PC-9 (cell line): Measurements from ENCODE around the gene ANAPC1. TPM values are rescaled to one million over a fixed set of nuclear protein-coding genes. Genes with fewer than 3 reads are reported as not detected.

Source experiments
- BruUV-seq: library from RNA; stranded (reverse); fragments of 400-500 nt; replicated peaks from 2 replicates; lab custom pipeline; 2021; lab: Mats Ljungman, UMichigan
- CTCF ChIA-PET: fragments of 300-600 bp; sonication (Branson Sonifier 250); formaldehyde crosslinking; loops from one replicate; lab custom pipeline; 2022; ENCODE audit warnings: antibody characterized with exemption; lab: Charles Lee
- POLR2A ChIA-PET: fragments of 300-600 bp; sonication (Branson Sonifier 250); formaldehyde crosslinking; loops from one replicate; lab custom pipeline; 2022; ENCODE audit warnings: antibody characterized with exemption; ENCODE audit not compliant: unreplicated experiment; lab: Charles Lee
- DNase-seq, 2 experiments: peaks; one replicate each; pipeline versions ENCODE4 v3.0.0 to v3.0.0-alpha.2; 2015 to 2022; ENCODE audit warnings: mixed read lengths in 1 of 2
- H2AFZ ChIP-seq: fragments of 200-600 bp; sonication (generic); 2 replicates; pipeline ENCODE4 v1.8.1; 2017; ENCODE audit warnings: antibody characterized with exemption
- H3F3A ChIP-seq: fragments of 200-600 bp; sonication (generic); 2 replicates; pipeline ENCODE4 v1.8.1; 2017; ENCODE audit warnings: antibody characterized with exemption, mild to moderate bottlenecking, low read depth; ENCODE audit not compliant: insufficient read depth
- H3K27ac ChIP-seq: fragments of 200-600 bp; sonication (generic); 2 replicates; pipeline ENCODE4 v1.6.1; 2016; ENCODE audit warnings: mixed run types
- H3K27me3 ChIP-seq: fragments of 200-600 bp; sonication (generic); 2 replicates; pipeline ENCODE4 v1.6.1; 2016; ENCODE audit warnings: low read depth, mixed run types; ENCODE audit not compliant: insufficient read depth
- H3K36me3 ChIP-seq: fragments of 200-600 bp; sonication (generic); 2 replicates; pipeline ENCODE4 v1.6.1; 2016; ENCODE audit warnings: low read depth, mixed run types
- H3K4me1 ChIP-seq: fragments of 200-600 bp; sonication (generic); replicated peaks from 2 replicates; pipeline ENCODE4 v1.6.1; 2016; ENCODE audit warnings: mixed run types; ENCODE audit not compliant: insufficient read depth
- H3K4me2 ChIP-seq: fragments of 200-600 bp; sonication (generic); 2 replicates; pipeline ENCODE4 v1.6.1; 2017; ENCODE audit warnings: mixed run types
- H3K4me3 ChIP-seq: fragments of 200-600 bp; sonication (generic); 2 replicates; pipeline ENCODE4 v1.6.1; 2016; ENCODE audit warnings: mixed run types
- H3K79me2 ChIP-seq: fragments of 200-600 bp; sonication (generic); 2 replicates; pipeline ENCODE4 v1.6.1; 2017; ENCODE audit warnings: low read depth, mixed run types
- H3K9me2 ChIP-seq: fragments of 200-600 bp; sonication (generic); 2 replicates; pipeline ENCODE4 v1.8.1; 2017; ENCODE audit warnings: mild to moderate bottlenecking; ENCODE audit not compliant: insufficient read depth
- H3K9me3 ChIP-seq: fragments of 200-600 bp; sonication (generic); 2 replicates; pipeline ENCODE4 v1.8.1; 2016; ENCODE audit warnings: low read depth; ENCODE audit not compliant: insufficient read depth
- H4K20me1 ChIP-seq: fragments of 200-600 bp; sonication (generic); 2 replicates; pipeline ENCODE4 v1.8.1; 2017; ENCODE audit not compliant: insufficient read depth
- CTCF ChIP-seq: fragments of 200-600 bp; sonication (generic); conservative IDR thresholded peaks from 2 replicates; pipeline ENCODE4 v1.6.1; 2017; ENCODE audit warnings: mixed run types, antibody characterized with exemption, mild to moderate bottlenecking, moderate library complexity
- EZH2 ChIP-seq: fragments of 200-600 bp; sonication (generic); IDR thresholded peaks from 2 replicates; pipeline ENCODE4 v1.8.0; 2017; ENCODE audit warnings: antibody characterized with exemption, low read depth
- intact Hi-C: fragments of 100-400 bp; cut with micrococcal nuclease; formaldehyde crosslinking; loops from one replicate; pipeline ENCODE4 v1.10.0; 2022; ENCODE audit not compliant: unreplicated experiment
- total RNA-seq: library from RNA; stranded (reverse); gene quantifications from 2 replicates; pipeline ENCODE4 v1.2.3, GENCODE V29; 2021

The ANAPC1 gene
- total RNA-seq, 1 experiment from 2014 or later, result 59.6 TPM

GRCh38 chr2:111924617-111925107 is 40.7 kb upstream of the ANAPC1 start:
- ChIA-PET CTCF (no interaction called here), POLR2A (no interaction called here)
- Histone ChIP-seq H2AFZ (no peak overlapping the region), H3K27me3 (no peaks in the 10 kb centered on the region), H3K79me2 (no peaks in the 10 kb centered on the region), H3K27ac (no peak overlapping the region), H3F3A (0 out of 2 replicates have a peak, but pooled peaks cover 5% of the 10 kb centered on the region), H3K9me3 (no peaks in the 10 kb centered on the region), H3K4me3 (no peak overlapping the region), H4K20me1 (no peaks in the 10 kb centered on the region), H3K36me3 (no peaks in the 10 kb centered on the region), H3K9me2 (no peaks in the 10 kb centered on the region), H3K4me2 (0 out of 2 replicates have a peak overlapping the region, but pooled peaks have one; percentile 2), H3K4me1 (peaks cover 27% of the 10 kb centered on the region)
- no peak for TF ChIP-seq CTCF
- TF ChIP-seq EZH2, result no peak
- intact Hi-C loops, result loop anchor here (5.0 kb wide), 1 partner anchor 58 kb away; no protein-coding TSS in a partner anchor
- DNase-seq, result peak in 1 of 2 experiments; percentile 51
- no TSS peak for BruUV-seq

- no TSS peak for BruUV-seq
- Histone ChIP-seq H3F3A (0 out of 2 replicates have a peak, but pooled peaks cover 5% of the 10 kb centered on the region), H3K4me1 (peaks cover 40% of the 10 kb centered on the region), H3K27ac (no peak overlapping the region), H3K4me3 (no peak overlapping the region), H3K9me3 (no peaks in the 10 kb centered on the region), H3K79me2 (no peaks in the 10 kb centered on the region), H3K9me2 (no peaks in the 10 kb centered on the region), H3K4me2 (no peak overlapping the region), H3K27me3 (no peaks in the 10 kb centered on the region), H2AFZ (no peak overlapping the region), H3K36me3 (no peaks in the 10 kb centered on the region), H4K20me1 (no peaks in the 10 kb centered on the region)
- intact Hi-C loops, result loop anchor here (5.0 kb wide), 1 partner anchor 59 kb away; no protein-coding TSS in a partner anchor
- ChIA-PET POLR2A (no interaction called here), CTCF (no interaction called here)
- no peak for DNase-seq
- TF ChIP-seq EZH2 (no peak), CTCF (no peak)
Observed at GRCh38 chr2:111923276-111923804, 39.3 kb upstream of the ANAPC1 start.

GRCh38 chr2:111919794-111920608 is 36.0 kb upstream of the ANAPC1 start:
- H3K27me3 ChIP-seq, result no peaks in the 10 kb centered on the region
- ChIA-PET CTCF (no interaction called here), POLR2A (interaction anchor here (0.6 kb wide), 1 partner anchor 26 kb away, joined by 3 read pairs; no protein-coding TSS in a partner anchor)
- no peak overlapping the region for H3K4me3 ChIP-seq
- H4K20me1 ChIP-seq, result no peaks in the 10 kb centered on the region
- BruUV-seq, result no TSS peak
- H3K27ac ChIP-seq, result peak overlapping the region; percentile 59
- no peak overlapping the region; the same call in 1 of the 2 replicates for H2AFZ ChIP-seq
- H3K79me2 ChIP-seq, result no peaks in the 10 kb centered on the region
- peak overlapping the region; percentile 54 for H3K4me2 ChIP-seq
- H3K9me3 ChIP-seq, result no peaks in the 10 kb centered on the region
- DNase-seq, result peak; percentile 66 to 91
- H3K4me1 ChIP-seq, result peaks cover 41% of the 10 kb centered on the region
- intact Hi-C loops, result loop anchor here (5.0 kb wide), 1 partner anchor 62 kb away; no protein-coding TSS in a partner anchor
- H3K9me2 ChIP-seq, result no peaks in the 10 kb centered on the region
- 0 out of 2 replicates have a peak, but pooled peaks cover 5% of the 10 kb centered on the region for H3F3A ChIP-seq
- no peaks in the 10 kb centered on the region for H3K36me3 ChIP-seq
- no peak for TF ChIP-seq CTCF
- TF ChIP-seq EZH2, result no peak
